HG02610 (cell line): ENCODE results near the gene CELSR1.
"Not testable (repeated sequence)": the region's sequence is repeated elsewhere in the genome, so short reads cannot be mapped to it uniquely, and the experiment has no call there.

ENCODE experiments used
- ATAC-seq: cut with Tn5 transposase; IDR thresholded peaks from one replicate; pipeline ENCODE4 v1.9.1; 2021; ENCODE audit warnings: mild to moderate bottlenecking, moderate library complexity; ENCODE audit not compliant: unreplicated experiment

The CELSR1 gene

GRCh38 chr22:46335201-46336118 is 202.0 kb downstream of the CELSR1 start, which contains the start of gene TRMU:
TRMU (plus strand) TSS chr22:46335714; CDS start chr22:46335765, 51 bp downstream.
- ATAC-seq: peak; percentile 85

- ATAC-seq: no peak
These were observed 205.9 kb downstream of the CELSR1 start for GRCh38 chr22:46331496-46331895.

GRCh38 chr22:46330426-46330825 is 207.0 kb downstream of the CELSR1 start:
- no peak for ATAC-seq

DNA sequence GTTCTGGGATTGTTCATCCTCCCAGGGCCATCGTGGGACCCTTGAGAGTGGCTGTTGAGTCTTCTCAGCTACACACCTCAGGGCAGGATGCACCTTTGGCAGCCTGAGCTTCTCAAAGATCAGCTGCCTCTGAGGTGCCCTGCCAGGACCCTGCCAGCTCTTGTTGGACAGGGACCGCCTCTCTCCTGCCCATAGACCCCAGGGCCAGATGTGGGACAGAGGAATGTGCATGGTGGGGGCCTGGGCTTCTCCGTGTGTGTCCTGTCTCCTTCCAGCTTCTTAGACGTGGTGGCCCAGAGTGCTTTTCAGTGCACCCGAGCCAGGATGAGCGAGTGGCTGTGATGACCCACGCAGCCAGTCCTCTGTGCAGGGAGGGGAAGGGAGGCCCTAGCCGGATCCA is 207.8 kb downstream of the CELSR1 start:
- no peak for ATAC-seq

- no peak for ATAC-seq
These were observed 208.6 kb downstream of the CELSR1 start for GRCh38 chr22:46328797-46329196.

DNA sequence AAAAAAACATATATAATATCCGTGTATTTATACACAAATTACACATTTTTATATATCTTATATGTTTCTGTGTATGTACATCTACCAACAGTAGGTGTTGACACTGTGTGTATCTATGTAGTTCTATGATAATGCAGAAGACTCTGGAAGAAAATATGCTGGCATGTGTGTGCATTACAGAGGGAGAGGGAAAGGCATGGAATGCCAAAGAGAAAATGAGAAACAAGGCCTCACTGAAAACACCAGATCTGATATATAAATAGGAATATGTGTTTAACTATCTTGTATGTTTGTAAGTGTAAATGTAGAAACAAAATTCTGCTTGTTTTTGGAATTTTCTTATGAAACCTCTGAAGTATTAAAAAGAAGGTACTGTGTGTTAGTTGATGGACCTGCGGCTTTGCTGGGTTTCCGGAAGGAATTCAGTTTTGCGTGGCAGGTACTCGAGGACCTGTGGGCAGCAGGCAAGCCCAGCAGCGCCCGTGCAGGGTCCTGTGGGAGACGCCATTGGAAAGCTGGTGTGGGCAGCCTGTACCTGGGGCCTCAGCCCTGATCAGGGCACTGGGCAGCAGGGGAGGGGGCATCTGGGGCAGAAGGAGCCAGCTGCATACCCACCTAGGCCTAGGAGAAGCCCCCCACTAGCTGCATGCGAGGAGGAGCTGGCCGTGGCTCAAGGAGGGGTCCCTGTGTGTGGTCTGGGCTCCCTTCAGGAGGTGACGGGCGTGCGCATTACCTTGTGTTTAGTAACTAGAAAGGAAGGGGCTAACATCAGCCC is 209.5 kb downstream of the CELSR1 start:
- ATAC-seq: no peak

DNA sequence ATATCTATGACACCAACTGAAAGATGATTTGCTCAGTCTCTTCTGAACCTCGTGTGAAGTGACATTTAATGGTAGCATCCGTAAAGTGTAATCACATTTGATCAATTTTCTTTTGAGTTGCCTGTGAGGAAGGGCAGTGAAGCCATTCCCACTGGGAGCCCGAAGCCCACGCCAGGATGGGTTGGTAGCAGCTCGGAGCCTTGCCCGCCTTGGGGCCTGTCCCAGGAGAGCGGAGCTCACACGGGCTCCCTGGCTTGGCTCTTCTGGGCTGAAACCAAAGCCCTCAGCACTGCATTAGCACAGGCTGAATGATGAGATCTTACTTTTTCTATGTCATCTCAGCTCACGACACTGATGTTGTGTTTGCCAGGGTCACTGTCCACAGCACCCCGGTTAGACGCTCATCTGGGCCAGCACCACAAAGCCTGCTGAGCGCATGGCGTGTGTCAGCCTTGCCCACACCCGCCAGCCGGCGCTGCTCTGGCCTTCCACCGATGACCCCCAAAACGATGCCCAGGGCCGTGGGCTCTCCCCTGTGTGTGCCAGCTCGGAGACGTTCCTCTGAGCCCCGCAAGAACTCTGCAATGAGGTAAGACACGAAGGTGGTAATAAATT is 211.2 kb downstream of the CELSR1 start:
- no peak for ATAC-seq

- no peak for ATAC-seq
These were observed 214.3 kb downstream of the CELSR1 start for GRCh38 chr22:46323162-46323561.

DNA sequence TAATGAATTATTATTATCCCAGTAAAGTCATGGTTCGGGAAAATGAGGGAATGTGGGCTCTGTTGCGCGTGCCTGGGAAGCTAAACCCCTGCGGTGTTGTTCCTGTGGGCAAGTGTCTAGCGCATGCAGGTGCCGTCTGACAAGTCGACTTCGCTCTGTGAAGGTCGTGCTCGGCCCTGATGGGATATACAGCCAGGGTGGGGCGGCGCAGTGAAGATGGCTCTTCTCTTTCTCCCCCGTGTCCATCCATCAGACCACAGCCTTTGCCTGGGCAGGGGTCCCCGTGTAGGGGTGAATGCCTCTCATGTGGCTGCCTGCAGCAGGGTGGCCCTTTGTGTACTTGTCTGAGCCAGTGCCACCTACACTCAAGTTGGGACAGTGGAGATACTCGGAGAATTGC is 214.7 kb downstream of the CELSR1 start:
- ATAC-seq: no peak

- ATAC-seq: no peak
These were observed 216.6 kb downstream of the CELSR1 start for GRCh38 chr22:46320716-46321386.

- ATAC-seq: no peak
These were observed 217.2 kb downstream of the CELSR1 start for GRCh38 chr22:46320166-46320710.

- ATAC-seq: no peak
These were observed 218.1 kb downstream of the CELSR1 start for GRCh38 chr22:46319319-46319718.

- ATAC-seq: no peak
These were observed 218.8 kb downstream of the CELSR1 start for GRCh38 chr22:46318576-46318975.

DNA sequence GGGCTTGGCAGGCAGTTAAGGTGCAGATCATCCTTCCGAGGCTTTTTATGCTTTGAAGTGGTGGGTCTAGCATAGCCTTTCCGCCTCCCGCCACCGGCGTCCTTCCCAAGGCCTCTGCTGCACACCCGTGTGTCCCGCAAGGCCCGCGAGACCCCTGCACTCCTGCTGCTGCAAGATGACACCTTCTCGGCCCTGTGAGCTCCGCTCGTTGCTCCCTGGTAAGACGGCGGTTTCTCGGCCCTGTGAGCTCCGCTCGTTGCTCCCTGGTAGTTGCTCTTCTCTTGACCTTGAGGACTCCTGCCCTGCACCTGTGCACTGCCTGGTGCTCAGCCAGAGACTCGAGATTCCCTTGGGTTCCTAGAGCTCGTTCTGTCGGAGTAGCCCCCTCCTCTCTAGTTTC is 219.8 kb downstream of the CELSR1 start:
- ATAC-seq: no peak

DNA sequence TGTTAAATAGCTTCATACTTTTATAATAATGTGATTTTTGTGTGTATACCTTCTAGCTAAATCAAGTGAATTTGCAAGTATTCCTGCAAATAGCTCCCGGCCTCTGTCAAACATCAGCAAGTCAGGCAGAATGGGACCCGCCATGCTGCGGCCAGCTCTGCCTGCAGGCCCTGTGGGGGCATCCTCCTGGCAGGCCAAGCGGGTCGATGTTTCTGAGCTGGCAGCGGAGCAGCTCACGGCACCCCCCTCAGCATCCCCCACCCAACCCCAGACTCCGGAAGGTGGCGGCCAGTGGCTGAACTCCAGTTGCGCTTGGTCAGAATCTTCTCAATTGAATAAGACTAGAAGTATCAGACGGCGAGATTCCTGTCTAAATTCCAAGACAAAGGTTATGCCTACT is 221.4 kb downstream of the CELSR1 start:
- ATAC-seq: no peak

- not testable (repeated sequence) for ATAC-seq
These were observed 224.6 kb downstream of the CELSR1 start for GRCh38 chr22:46312848-46313247.

GRCh38 chr22:46312056-46312455 is 225.4 kb downstream of the CELSR1 start:
- ATAC-seq: no peak
